ENCODE measurements around the gene WIPF3.

Gene WIPF3
- total RNA-seq, result 0 reads per million in 2 experiments

GRCh38 chr7:29806208-29806994, at the start of gene WIPF3:
TSS of gene WIPF3 (plus strand) at chr7:29806508. CDS start at chr7:29834725, 28,217 bp downstream.
- no peak for DNase-seq (ENCODE audit: low read depth)

GRCh38 chr7:29763266-29763665, 43.0 kb upstream of the WIPF3 start:
- DNase-seq (ENCODE audit: low read depth), result no peak

DNA sequence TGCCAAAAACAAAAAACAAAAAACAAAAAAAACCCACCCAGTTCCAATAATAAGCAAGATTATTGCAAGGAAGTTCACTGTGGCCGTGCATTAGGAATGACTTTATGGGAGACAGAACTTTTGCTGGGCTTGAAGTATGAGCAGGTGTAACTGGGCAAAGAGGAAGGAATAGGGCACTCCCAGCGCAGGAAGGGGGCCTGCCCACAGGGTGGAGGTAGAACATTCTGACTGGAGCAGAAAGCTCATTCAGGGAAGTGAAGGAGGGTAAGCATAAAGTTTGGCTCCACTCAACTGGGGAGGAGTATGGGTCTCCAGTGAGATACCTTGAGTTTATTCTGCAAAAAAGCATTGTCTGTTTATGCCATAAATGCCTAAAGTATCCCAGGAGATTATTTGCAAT, 42.1 kb upstream of the WIPF3 start:
- no peak for DNase-seq (ENCODE audit: low read depth)

GRCh38 chr7:29765490-29765889, 40.8 kb upstream of the WIPF3 start:
- DNase-seq (ENCODE audit: low read depth), result no peak

- DNase-seq (ENCODE audit: low read depth), result no peak
Observed at GRCh38 chr7:29770371-29770770, 35.9 kb upstream of the WIPF3 start.

DNA sequence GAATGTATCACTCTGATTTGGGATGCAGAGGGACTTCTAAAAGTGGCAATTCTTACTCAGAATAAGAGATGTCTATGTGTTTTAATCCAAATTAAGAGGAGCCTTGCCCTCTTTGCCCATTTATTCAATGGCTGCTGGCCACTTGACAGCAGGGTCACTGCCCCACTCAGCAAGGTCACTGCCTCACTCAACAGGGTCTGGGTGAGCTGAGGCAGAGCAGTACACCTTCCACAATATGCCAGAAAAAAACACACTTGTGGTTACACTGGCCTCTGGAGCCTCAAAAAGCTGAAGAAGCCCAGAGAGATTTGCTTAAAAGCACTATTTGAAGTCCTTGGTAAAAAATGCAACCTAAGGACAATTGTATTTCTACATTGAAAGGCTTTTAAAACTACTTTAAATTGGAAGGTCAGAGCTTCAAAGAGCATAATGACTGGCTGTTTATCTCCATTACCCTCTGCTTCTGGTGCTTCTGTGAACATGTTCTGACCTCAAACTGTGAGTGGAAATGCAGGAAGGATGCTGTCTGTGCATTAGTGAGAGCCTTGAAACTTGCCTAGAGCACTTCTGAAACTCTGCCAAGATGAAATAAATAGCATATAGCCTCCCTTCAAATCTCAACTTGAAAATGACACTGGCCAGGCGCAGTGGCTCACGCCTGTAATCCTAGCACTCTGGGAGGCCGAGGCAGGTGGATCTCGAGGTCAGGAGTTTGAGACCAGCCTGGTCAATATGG, 35.1 kb upstream of the WIPF3 start:
- no peak for DNase-seq (ENCODE audit: low read depth)

GRCh38 chr7:29779017-29779416, 27.3 kb upstream of the WIPF3 start:
- DNase-seq (ENCODE audit: low read depth), result no peak

DNA sequence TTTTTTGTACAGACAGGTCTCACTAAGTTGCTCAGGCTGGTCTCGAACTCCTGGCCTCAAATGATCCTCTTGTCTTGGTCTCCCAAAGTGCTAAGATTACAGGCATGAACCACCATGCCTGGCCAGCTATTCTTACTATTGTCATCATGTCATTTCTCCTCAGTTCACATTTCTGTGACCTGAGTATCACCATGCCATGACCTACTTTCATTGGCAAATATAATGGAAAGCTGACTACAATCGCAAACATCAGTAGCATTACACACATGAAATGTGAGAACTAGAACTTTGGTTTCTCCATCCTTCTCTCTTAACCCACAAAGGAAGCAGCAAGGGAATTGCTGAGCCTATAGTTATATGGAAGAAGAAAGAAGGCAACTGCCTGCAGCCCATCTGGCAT, 26.0 kb upstream of the WIPF3 start:
- no peak for DNase-seq (ENCODE audit: low read depth)

GRCh38 chr7:29783671-29784070, 22.6 kb upstream of the WIPF3 start:
- no peak for DNase-seq (ENCODE audit: low read depth)

- DNase-seq (ENCODE audit: low read depth), result no peak
Observed at GRCh38 chr7:29793507-29793906, 12.8 kb upstream of the WIPF3 start.

DNA sequence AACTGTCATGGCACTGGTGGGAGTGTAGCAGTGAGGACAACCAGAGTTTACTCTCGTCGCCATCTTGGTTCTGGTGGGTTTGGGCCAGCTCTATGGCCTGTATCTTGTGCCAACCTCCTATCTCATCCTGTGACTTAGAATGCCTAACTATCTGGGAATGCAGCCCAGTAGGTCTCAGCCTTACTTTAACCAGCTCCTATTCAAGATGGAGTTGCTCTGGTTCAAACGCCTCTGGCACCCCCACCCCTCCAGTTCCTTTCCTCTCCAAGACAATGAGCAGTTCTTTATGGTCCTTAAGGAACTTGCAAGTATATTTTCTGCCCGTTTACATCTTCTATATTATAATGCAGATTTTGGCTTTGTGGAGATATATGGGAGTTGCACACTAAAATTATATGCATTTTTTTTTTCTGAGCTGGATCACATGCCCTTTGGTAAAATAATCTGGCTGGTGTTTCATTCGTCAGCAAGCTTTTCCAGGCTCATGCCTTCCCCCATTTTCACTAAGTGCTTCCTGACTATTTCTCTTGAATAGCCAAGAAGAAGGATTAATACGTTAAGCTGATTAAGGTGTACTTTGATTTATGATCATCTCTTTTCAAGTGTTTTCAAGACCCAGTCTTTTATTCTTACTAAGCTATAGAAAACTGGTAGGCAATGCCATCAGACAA, 11.2 kb upstream of the WIPF3 start:
- no peak for DNase-seq (ENCODE audit: low read depth)

DNA sequence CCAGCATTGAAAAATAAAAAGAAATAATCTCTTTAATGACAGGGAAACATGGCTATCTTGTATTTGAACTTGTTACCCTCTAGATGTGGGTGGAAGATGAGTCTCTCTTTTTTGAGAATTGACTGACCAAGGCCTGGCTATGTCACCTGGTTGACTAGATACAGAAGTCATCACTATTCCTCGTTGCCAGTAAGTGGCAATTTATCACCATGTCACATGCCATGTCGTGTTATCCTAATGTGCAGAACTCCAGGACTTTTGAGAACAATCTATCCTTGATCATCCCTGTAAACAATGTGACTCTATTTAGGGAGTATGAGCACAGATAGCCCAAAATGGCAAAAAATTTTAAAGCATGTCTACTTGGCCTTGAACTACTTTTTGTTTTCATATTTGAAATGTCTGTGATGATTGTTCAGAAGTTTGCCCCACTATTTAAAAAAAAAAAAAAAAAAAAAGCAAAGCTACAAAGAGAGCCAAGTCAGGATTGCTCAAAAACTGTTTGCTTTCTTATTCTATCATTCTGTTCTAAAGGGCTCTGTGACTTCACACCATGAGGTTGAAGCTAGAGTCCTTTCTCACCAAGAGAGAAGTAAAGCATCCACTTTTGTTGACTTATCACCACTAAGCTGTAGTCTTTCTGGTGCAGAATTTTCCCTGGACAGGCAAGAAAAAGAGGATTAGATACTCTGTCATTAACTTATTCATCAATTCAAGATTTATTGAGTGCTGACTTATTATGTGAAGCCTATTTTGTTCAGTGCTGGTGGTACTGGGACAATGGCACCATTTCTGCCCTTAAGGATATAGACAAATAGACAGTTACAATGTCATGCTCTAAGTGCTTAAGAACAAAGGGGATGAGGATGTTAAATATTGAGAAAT, 10.4 kb upstream of the WIPF3 start:
- no peak for DNase-seq (ENCODE audit: low read depth)

DNA sequence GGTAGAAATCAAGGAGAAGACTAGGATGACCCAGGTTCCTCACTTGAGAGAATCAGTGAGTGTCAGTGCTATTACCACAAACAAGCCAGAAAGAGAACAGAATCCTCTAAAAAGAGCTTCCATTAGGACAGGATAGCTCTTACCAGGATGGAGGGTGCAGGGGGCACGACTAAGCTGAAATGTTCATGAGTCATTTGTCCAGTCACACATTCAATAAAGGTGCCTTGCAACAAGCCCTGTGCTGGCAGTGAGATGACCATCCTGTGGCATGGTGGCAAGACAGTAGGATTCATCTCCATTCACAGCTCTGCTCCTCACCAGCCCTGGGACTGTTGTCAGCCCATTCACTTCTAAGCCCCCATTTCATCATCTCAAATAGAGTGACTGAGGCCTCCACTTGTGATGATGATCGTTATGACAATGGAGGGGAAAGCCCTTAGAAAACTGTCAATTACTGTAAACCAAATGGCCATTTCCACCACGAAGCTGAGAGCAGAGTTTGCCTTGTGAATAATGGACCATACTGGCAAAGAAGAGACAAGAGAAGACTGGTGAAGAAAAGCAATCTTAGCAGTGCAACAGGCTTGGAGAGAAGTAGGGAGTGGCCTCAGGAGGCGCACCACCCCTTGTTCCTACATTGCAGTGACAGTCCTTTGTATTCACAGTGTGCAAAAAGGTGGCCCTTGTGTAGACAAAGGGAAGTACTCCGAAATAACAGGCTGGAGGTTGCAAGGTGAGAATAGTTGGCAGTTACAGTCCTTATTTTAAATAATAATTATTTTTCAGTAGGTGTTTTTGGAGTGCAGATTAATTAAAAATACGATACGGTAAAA, 9.0 kb upstream of the WIPF3 start:
- DNase-seq (ENCODE audit: low read depth), result no peak

DNA sequence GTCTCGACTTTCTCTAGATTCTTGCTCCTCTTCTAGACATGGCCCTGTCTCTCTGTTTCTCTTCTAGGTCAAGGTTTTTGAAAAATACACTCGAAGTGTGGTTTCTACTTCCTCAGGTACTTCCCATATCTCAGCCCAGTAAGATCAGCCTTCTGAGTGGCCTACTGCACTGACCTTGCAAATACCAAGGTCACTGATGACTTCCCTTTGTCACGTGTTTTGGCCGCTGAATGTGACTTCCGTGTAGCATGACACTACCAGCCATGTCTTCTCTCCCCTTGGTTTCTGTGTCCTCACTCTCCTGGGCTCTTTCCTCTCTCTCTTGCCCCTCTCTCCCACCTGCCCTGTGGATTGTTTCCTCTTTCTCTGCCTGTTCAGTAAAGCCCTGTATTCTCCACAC, 7.9 kb upstream of the WIPF3 start:
- no peak for DNase-seq (ENCODE audit: low read depth)

- DNase-seq (ENCODE audit: low read depth), result no peak
Observed at GRCh38 chr7:29801929-29802328, 4.4 kb upstream of the WIPF3 start.

- DNase-seq (ENCODE audit: low read depth), result no peak
Observed at GRCh38 chr7:29805031-29805430, 1.3 kb upstream of the WIPF3 start.

DNA sequence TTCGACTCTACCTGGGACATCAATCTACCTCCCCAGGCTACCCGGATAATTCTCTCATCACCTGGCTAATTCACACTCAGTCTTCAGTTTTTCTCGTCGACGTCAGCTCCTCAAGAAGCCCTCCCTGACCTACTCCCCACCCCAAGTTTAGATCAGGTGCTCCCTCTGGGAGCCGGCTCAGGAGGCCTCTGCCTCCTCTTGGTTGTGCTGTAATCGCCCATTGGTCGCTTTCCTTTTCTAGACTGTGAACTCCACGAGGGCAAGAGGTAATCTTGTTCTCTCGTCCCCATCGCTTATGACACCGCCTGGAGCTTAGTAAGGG, 461 bp upstream of the WIPF3 start:
- DNase-seq (ENCODE audit: low read depth), result no peak

- no peak for DNase-seq (ENCODE audit: low read depth)
Observed at GRCh38 chr7:29806995-29807841, 910 bp downstream of the WIPF3 start.

- DNase-seq (ENCODE audit: low read depth), result no peak
Observed at GRCh38 chr7:29808075-29808801, 1.9 kb downstream of the WIPF3 start.

Data from T follicular helper cell (primary cell).